WTC11 (cell line): Measurements from ENCODE around the gene STK25.

ENCODE experiments used
- CREB1 ChIP-seq: sonication (generic); formaldehyde crosslinking; IDR thresholded peaks from 2 replicates; pipeline ENCODE4 v1.8.0; 2023; ENCODE audit warnings: mild to moderate bottlenecking, missing genetic modification reagents
- MXD4 ChIP-seq: fragments of 250-450 bp; sonication (Bioruptor Pico); IDR thresholded peaks from 2 replicates; pipeline ENCODE4 v1.8.0; 2021; ENCODE audit warnings: mild to moderate bottlenecking, moderate library complexity, borderline replicate concordance
- NFYB ChIP-seq: sonication (generic); formaldehyde crosslinking; conservative IDR thresholded peaks from 2 replicates; pipeline ENCODE4 v1.8.0; 2022; ENCODE audit warnings: low read depth, missing genetic modification reagents
- SMAD4 ChIP-seq: sonication (generic); formaldehyde crosslinking; IDR thresholded peaks from 2 replicates; pipeline ENCODE4 v1.8.0; 2022; ENCODE audit warnings: mild to moderate bottlenecking, missing genetic modification reagents
- SP1 ChIP-seq: sonication (generic); formaldehyde crosslinking; conservative IDR thresholded peaks from 2 replicates; pipeline ENCODE4 v1.8.1; 2022; ENCODE audit warnings: missing genetic modification reagents
- ZBTB21 ChIP-seq: sonication (generic); formaldehyde crosslinking; IDR thresholded peaks from 2 replicates; pipeline ENCODE4 v1.8.1; 2023; ENCODE audit warnings: mild to moderate bottlenecking, missing genetic modification reagents, borderline replicate concordance
- TF ChIP-seq, protein P1 (sequence below): sonication (generic); formaldehyde crosslinking; IDR thresholded peaks from 2 replicates; pipeline ENCODE4 v1.8.0; 2022; ENCODE audit warnings: mild to moderate bottlenecking, missing genetic modification reagents
- TF ChIP-seq, protein P2 (sequence below): fragments of 250-450 bp; sonication (Bioruptor Pico); IDR thresholded peaks from 2 replicates; pipeline ENCODE4 v2.1.2; 2022; ENCODE audit warnings: mild to moderate bottlenecking, moderate library complexity
- TF ChIP-seq, protein P3 (sequence below): fragments of 200-600 bp; IDR thresholded peaks from 2 replicates; pipeline ENCODE4 v1.8.0; 2022; ENCODE audit warnings: antibody characterized with exemption
- TF ChIP-seq, protein P4 (sequence below): sonication (generic); formaldehyde crosslinking; conservative IDR thresholded peaks from 2 replicates; pipeline ENCODE4 v1.8.1; 2022; ENCODE audit warnings: mild to moderate bottlenecking, missing genetic modification reagents
- TF ChIP-seq, protein P5 (sequence below): sonication (generic); formaldehyde crosslinking; IDR thresholded peaks from 2 replicates; pipeline ENCODE4 v1.8.1; 2023; ENCODE audit warnings: mild to moderate bottlenecking, missing genetic modification reagents, borderline replicate concordance

DNA sequence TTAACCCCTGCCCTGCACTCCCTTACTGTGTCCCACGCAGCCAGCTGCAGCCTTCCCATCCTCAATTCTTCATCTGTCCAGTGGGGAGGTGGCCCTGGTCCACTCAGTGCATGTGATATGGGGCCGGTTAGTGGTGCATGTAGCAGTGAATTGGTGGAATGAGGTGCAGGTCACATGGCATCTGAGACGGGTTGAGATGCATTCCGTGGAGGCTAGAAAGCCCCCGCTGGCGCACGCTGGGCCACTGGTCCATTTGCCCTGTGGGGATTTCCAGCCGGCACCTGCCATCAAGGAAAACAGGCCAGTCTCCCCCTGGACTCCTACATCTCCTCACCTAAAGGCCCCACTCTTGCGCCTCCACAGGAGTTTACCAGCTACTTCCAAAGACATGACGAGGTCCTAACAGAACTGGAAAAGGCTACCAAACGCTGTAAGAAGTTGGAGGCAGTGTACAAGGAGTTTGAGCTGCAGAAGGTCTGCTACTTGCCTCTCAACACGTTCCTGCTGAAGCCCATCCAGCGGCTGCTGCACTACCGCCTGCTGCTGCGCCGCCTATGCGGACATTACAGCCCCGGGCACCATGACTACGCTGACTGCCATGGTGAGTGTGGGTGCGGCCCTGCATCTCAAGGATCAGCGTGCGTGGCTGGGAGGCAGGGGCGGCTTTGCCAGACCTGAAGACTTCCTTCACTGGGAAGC is 40.5 kb downstream of the STK25 start:
- no peak for TF ChIP-seq MXD4 (CRISPR knock-in tag)
- TF ChIP-seq, protein P1, sequence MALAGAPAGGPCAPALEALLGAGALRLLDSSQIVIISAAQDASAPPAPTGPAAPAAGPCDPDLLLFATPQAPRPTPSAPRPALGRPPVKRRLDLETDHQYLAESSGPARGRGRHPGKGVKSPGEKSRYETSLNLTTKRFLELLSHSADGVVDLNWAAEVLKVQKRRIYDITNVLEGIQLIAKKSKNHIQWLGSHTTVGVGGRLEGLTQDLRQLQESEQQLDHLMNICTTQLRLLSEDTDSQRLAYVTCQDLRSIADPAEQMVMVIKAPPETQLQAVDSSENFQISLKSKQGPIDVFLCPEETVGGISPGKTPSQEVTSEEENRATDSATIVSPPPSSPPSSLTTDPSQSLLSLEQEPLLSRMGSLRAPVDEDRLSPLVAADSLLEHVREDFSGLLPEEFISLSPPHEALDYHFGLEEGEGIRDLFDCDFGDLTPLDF (CRISPR knock-in tag): no peak
- TF ChIP-seq, protein P2, sequence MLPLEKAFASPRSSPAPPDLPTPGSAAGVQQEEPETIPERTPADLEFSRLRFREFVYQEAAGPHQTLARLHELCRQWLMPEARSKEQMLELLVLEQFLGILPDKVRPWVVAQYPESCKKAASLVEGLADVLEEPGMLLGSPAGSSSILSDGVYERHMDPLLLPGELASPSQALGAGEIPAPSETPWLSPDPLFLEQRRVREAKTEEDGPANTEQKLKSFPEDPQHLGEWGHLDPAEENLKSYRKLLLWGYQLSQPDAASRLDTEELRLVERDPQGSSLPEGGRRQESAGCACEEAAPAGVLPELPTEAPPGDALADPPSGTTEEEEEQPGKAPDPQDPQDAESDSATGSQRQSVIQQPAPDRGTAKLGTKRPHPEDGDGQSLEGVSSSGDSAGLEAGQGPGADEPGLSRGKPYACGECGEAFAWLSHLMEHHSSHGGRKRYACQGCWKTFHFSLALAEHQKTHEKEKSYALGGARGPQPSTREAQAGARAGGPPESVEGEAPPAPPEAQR (CRISPR knock-in tag): no peak
- TF ChIP-seq, protein P3, sequence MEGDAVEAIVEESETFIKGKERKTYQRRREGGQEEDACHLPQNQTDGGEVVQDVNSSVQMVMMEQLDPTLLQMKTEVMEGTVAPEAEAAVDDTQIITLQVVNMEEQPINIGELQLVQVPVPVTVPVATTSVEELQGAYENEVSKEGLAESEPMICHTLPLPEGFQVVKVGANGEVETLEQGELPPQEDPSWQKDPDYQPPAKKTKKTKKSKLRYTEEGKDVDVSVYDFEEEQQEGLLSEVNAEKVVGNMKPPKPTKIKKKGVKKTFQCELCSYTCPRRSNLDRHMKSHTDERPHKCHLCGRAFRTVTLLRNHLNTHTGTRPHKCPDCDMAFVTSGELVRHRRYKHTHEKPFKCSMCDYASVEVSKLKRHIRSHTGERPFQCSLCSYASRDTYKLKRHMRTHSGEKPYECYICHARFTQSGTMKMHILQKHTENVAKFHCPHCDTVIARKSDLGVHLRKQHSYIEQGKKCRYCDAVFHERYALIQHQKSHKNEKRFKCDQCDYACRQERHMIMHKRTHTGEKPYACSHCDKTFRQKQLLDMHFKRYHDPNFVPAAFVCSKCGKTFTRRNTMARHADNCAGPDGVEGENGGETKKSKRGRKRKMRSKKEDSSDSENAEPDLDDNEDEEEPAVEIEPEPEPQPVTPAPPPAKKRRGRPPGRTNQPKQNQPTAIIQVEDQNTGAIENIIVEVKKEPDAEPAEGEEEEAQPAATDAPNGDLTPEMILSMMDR: no peak
- TF ChIP-seq CREB1 (CRISPR knock-in tag): no peak
- TF ChIP-seq SP1 (CRISPR knock-in tag): no peak
- no peak for TF ChIP-seq ZBTB21 (CRISPR knock-in tag)
- TF ChIP-seq SMAD4 (CRISPR knock-in tag): no peak
- TF ChIP-seq, protein P4, sequence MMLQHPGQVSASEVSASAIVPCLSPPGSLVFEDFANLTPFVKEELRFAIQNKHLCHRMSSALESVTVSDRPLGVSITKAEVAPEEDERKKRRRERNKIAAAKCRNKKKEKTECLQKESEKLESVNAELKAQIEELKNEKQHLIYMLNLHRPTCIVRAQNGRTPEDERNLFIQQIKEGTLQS (CRISPR knock-in tag): no peak
- TF ChIP-seq, protein P5, sequence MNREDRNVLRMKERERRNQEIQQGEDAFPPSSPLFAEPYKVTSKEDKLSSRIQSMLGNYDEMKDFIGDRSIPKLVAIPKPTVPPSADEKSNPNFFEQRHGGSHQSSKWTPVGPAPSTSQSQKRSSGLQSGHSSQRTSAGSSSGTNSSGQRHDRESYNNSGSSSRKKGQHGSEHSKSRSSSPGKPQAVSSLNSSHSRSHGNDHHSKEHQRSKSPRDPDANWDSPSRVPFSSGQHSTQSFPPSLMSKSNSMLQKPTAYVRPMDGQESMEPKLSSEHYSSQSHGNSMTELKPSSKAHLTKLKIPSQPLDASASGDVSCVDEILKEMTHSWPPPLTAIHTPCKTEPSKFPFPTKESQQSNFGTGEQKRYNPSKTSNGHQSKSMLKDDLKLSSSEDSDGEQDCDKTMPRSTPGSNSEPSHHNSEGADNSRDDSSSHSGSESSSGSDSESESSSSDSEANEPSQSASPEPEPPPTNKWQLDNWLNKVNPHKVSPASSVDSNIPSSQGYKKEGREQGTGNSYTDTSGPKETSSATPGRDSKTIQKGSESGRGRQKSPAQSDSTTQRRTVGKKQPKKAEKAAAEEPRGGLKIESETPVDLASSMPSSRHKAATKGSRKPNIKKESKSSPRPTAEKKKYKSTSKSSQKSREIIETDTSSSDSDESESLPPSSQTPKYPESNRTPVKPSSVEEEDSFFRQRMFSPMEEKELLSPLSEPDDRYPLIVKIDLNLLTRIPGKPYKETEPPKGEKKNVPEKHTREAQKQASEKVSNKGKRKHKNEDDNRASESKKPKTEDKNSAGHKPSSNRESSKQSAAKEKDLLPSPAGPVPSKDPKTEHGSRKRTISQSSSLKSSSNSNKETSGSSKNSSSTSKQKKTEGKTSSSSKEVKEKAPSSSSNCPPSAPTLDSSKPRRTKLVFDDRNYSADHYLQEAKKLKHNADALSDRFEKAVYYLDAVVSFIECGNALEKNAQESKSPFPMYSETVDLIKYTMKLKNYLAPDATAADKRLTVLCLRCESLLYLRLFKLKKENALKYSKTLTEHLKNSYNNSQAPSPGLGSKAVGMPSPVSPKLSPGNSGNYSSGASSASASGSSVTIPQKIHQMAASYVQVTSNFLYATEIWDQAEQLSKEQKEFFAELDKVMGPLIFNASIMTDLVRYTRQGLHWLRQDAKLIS (CRISPR knock-in tag): no peak
- TF ChIP-seq NFYB (CRISPR knock-in tag): no peak
